ENCODE results near the gene LYPLA2.
"Not testable (repeated sequence)": the region's sequence is repeated elsewhere in the genome, so short reads cannot be mapped to it uniquely, and the experiment has no call there.

Gene LYPLA2

GRCh38 chr1:23777979-23778814, 12.7 kb upstream of the LYPLA2 start, which contains the start of gene PITHD1:
Gene PITHD1, plus strand, starts transcription at chr1:23778418. Its CDS starts 98 bp downstream, at chr1:23778516.
- in situ Hi-C loops (cut with HindIII; ENCODE audit: low sequenced_read_pairs), result no loop called here
- peak within 1 kb of the TSS; percentile 67 for H3K4me3 ChIP-seq (ENCODE audit: low read depth, low read length)
- peak; percentile 43 for DNase-seq (ENCODE audit: low read depth)
- TF ChIP-seq CTCF (IDR thresholded peaks at IDR 0.05; ENCODE audit: low read depth, low read length, missing control alignments), result no peak

- H3K4me3 ChIP-seq (ENCODE audit: low read depth, low read length), result peak overlapping the region; percentile 67
- no peak for TF ChIP-seq CTCF (IDR thresholded peaks at IDR 0.05; ENCODE audit: low read depth, low read length, missing control alignments)
- in situ Hi-C loops (cut with HindIII; ENCODE audit: low sequenced_read_pairs), result no loop called here
- no peak for DNase-seq (ENCODE audit: low read depth)
Observed at GRCh38 chr1:23779826-23780371, 11.0 kb upstream of the LYPLA2 start.

GRCh38 chr1:23783141-23783540, 7.8 kb upstream of the LYPLA2 start:
- in situ Hi-C loops (cut with HindIII; ENCODE audit: low sequenced_read_pairs); DNase-seq (ENCODE audit: low read depth): not testable (repeated sequence)

GRCh38 chr1:23784846-23785245, 6.1 kb upstream of the LYPLA2 start:
- no peak overlapping the region for H3K4me3 ChIP-seq (ENCODE audit: low read depth, low read length)

More at GRCh38 chr1:23783141-23783540, 7.8 kb upstream of the LYPLA2 start:
- not testable (repeated sequence) for H3K4me3 ChIP-seq (ENCODE audit: low read depth, low read length)

GRCh38 chr1:23787701-23788100, 3.2 kb upstream of the LYPLA2 start:
- H3K4me3 ChIP-seq (ENCODE audit: low read depth, low read length), result no peak overlapping the region
- TF ChIP-seq CTCF (IDR thresholded peaks at IDR 0.05; ENCODE audit: low read depth, low read length, missing control alignments), result no peak
- in situ Hi-C loops (cut with HindIII; ENCODE audit: low sequenced_read_pairs), result loop anchor here (5.0 kb wide), 1 partner anchor 75 kb away; no protein-coding TSS in a partner anchor
- no peak for DNase-seq (ENCODE audit: low read depth)

More at GRCh38 chr1:23784846-23785245, 6.1 kb upstream of the LYPLA2 start:
- no peak for DNase-seq (ENCODE audit: low read depth)
- no peak for TF ChIP-seq CTCF (IDR thresholded peaks at IDR 0.05; ENCODE audit: low read depth, low read length, missing control alignments)
- in situ Hi-C loops (cut with HindIII; ENCODE audit: low sequenced_read_pairs), result loop anchor here (5.0 kb wide), 1 partner anchor 77 kb away; no protein-coding TSS in a partner anchor

GRCh38 chr1:23788695-23789094, 2.2 kb upstream of the LYPLA2 start:
- H3K4me3 ChIP-seq (ENCODE audit: low read depth, low read length), result no peak overlapping the region
- in situ Hi-C loops (cut with HindIII; ENCODE audit: low sequenced_read_pairs), result loop anchor here (5.0 kb wide), 1 partner anchor 74 kb away; no protein-coding TSS in a partner anchor
- no peak for DNase-seq (ENCODE audit: low read depth)
- TF ChIP-seq CTCF (IDR thresholded peaks at IDR 0.05; ENCODE audit: low read depth, low read length, missing control alignments), result no peak
